BJ (cell line): Measurements from ENCODE around the gene NPAT. TPM values are rescaled to one million over a fixed set of nuclear protein-coding genes. Genes with fewer than 3 reads are reported as not detected.

ENCODE experiments used
- CTCF ChIA-PET: fragments of 350-600 bp; formaldehyde crosslinking; extraction: SDS; loops from one replicate; lab custom pipeline; 2021; ENCODE audit warnings: antibody characterized with exemption, inconsistent platforms; lab: Yijun Ruan, JAX
- POLR2A ChIA-PET: fragments of 300-600 bp; sonication (Branson Sonifier 250); formaldehyde crosslinking; extraction: SDS; loops from one replicate; lab custom pipeline; 2021; ENCODE audit warnings: antibody characterized with exemption; lab: Charles Lee
- DNase-seq: peaks from one replicate; pipeline ENCODE4 v3.0.0-alpha.2; 2011; ENCODE audit warnings: low read depth
- H3K27me3 ChIP-seq: 2 replicates; pipeline ENCODE4 v1.6.0; 2011; ENCODE audit warnings: low read length; ENCODE audit not compliant: control insufficient read depth, insufficient read depth
- H3K36me3 ChIP-seq: 2 replicates; pipeline ENCODE4 v1.5.1; 2011; ENCODE audit warnings: low read length; ENCODE audit not compliant: control insufficient read depth, insufficient read depth
- H3K4me3 ChIP-seq: 2 replicates; pipeline ENCODE4 v1.5.1; 2011; ENCODE audit warnings: low read depth, mild to moderate bottlenecking, control low read depth, low read length
- polyA plus RNA-seq: library from polyadenylated mRNA; depleted of rRNA; stranded (reverse); fragments of >200 nt; gene quantifications from 2 replicates; pipeline ENCODE4 v1.2.3, GENCODE V29; 2011
- TF ChIP-seq, protein P1 (sequence below): IDR thresholded peaks from 2 replicates; pipeline ENCODE4 v1.5.1; 2011; ENCODE audit warnings: low read depth, mild to moderate bottlenecking, control low read depth, inconsistent platforms, low read length, moderate library complexity; ENCODE audit not compliant: insufficient read depth

The NPAT gene
- polyA plus RNA-seq, 1 experiment: 3.8 TPM

DNA sequence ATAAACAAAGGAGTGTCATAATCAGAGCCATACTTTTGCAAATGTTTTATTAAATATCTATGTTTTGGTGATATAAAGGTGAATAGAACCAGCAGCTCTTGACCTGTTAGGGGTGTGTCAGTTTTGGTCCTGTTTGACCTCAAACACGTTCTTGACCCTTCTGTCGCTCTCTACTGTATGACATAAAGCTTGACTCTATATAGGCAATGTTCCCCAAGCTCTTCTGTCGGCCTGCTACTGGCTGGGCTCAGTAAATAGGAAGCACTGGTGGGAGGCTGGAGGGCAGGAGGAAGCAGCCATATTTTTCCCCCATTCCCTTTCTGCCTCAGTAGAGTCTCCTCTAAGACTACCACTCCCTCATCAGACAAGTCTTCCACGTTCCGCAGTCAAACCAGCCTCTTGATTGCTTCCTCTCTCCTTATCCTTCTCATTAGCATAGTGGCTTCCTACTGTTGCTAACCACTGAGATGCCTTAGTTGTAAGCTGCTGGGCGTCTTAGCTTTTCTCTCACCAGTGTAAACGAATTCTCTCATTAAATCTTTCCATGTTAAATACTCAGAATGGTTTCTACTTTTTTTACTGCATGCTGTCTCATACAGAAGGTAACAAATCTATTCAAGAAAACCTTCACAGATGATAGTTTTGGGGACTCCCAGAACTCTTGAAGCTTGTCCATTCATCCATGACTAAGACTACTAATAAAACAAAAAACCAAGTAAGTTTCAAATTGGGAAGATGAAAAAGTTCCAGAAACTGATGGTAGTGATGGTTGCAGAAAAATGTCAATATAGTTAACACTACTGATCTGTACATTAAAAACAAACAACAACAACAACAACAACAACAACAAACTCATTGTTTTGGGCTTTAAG, 3.3 kb downstream of the NPAT start:
- Histone ChIP-seq H3K4me3 (no peak overlapping the region), H3K27me3 (no peaks in the 10 kb centered on the region), H3K36me3 (no peaks in the 10 kb centered on the region)
- no peak for DNase-seq
- ChIA-PET POLR2A (no interaction called here), CTCF (interaction anchor here (1.4 kb wide), 1 partner anchor 100 kb away, joined by 3 read pairs; no protein-coding TSS in a partner anchor)
- TF ChIP-seq, protein P1, sequence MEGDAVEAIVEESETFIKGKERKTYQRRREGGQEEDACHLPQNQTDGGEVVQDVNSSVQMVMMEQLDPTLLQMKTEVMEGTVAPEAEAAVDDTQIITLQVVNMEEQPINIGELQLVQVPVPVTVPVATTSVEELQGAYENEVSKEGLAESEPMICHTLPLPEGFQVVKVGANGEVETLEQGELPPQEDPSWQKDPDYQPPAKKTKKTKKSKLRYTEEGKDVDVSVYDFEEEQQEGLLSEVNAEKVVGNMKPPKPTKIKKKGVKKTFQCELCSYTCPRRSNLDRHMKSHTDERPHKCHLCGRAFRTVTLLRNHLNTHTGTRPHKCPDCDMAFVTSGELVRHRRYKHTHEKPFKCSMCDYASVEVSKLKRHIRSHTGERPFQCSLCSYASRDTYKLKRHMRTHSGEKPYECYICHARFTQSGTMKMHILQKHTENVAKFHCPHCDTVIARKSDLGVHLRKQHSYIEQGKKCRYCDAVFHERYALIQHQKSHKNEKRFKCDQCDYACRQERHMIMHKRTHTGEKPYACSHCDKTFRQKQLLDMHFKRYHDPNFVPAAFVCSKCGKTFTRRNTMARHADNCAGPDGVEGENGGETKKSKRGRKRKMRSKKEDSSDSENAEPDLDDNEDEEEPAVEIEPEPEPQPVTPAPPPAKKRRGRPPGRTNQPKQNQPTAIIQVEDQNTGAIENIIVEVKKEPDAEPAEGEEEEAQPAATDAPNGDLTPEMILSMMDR: no peak

- no peaks in the 10 kb centered on the region for H3K27me3 ChIP-seq
- DNase-seq: no peak
- H3K4me3 ChIP-seq: no peak overlapping the region
- TF ChIP-seq, protein P1: no peak
- ChIA-PET CTCF (interaction anchor here (1.4 kb wide), 1 partner anchor 100 kb away, joined by 3 read pairs; no protein-coding TSS in a partner anchor), POLR2A (no interaction called here)
- no peaks in the 10 kb centered on the region for H3K36me3 ChIP-seq
Measured at GRCh38 chr11:108218455-108218854, 4.0 kb downstream of the NPAT start.

DNA sequence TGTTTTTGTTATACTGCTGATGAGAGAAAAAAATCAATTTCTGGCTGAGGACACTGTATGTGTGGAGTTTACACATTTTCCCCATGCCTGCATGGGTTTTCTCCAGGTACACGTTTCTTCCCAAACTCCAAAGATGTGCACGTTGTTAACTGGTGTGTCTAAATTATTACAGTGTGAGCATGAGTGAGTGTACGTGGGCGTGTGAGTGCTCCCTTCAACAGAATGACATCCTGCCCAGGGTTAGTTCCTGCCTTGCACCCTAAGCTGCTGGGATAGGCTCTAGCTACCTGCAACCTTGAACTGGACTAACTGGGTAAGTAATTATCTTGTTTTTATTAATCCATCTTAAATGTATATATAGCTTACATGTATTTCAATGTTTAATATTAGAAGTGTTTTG, 5.5 kb downstream of the NPAT start:
- TF ChIP-seq, protein P1: no peak
- Histone ChIP-seq H3K27me3 (no peaks in the 10 kb centered on the region), H3K4me3 (no peak overlapping the region), H3K36me3 (no peaks in the 10 kb centered on the region)
- DNase-seq: no peak
- ChIA-PET CTCF (no interaction called here), POLR2A (no interaction called here)

DNA sequence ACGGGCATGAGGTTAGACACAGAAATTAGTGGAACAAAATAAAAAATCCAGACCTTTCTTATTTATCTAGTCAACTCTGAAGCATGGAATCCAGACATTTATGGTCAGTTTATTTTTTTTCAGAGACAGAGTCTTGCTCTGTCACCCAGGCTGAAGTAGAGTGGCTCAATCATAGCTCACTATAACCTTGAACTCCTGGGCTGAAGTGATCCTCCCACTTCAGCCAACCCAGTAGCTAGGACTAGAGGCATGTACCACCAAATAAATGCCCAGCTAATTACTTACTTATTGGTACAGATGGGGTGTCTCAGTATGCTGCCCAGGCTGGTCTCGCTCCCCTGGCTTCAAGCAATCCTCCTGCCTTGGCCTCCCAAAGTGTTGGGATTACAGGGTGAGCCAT, 8.7 kb downstream of the NPAT start:
- no peak for DNase-seq
- Histone ChIP-seq H3K4me3 (no peak overlapping the region), H3K36me3 (peaks cover 2% of the 10 kb centered on the region), H3K27me3 (no peaks in the 10 kb centered on the region)
- CTCF ChIA-PET: no interaction called here
- POLR2A ChIA-PET: no interaction called here
- TF ChIP-seq, protein P1: no peak

DNA sequence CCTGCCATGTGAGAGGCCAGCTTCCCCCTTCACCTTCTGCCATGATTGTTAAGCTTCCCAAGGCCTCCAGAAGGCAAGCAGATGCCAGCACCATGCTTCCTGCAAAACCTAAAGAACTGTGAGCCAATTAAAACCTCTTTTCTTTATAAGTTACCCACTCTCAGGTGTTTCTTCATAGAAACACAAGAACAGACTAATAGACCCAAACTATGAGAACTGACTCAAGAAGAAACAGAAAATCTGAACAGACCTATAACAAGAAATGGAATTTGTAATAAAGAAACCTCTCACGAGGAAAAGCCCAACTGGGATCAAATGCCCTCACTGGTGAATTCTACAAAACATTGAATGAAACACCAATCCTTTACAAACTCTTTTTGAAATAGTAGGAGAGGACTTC, 12.0 kb downstream of the NPAT start:
- Histone ChIP-seq H3K27me3 (no peaks in the 10 kb centered on the region), H3K36me3 (peaks cover 13% of the 10 kb centered on the region), H3K4me3 (no peak overlapping the region)
- no peak for DNase-seq
- TF ChIP-seq, protein P1: no peak
- ChIA-PET CTCF (no interaction called here), POLR2A (no interaction called here)
